GM12865 (cell line): ENCODE measurements around the gene LINGO4.

Experiments used
- DNase-seq: peaks from one replicate; pipeline ENCODE4 v3.0.0; 2010; ENCODE audit warnings: low read depth
- H3K4me3 ChIP-seq: 2 replicates; pipeline ENCODE4 v1.5.1; 2011; ENCODE audit warnings: mild to moderate bottlenecking, low read depth, low read length, control low read depth
- TF ChIP-seq, protein P1 (sequence below): IDR thresholded peaks from 2 replicates; pipeline ENCODE4 v1.5.1; 2011; ENCODE audit warnings: low read length, control low read depth, low read depth, inconsistent platforms; ENCODE audit not compliant: insufficient read depth; ENCODE audit errors: missing control alignments

The LINGO4 gene

DNA sequence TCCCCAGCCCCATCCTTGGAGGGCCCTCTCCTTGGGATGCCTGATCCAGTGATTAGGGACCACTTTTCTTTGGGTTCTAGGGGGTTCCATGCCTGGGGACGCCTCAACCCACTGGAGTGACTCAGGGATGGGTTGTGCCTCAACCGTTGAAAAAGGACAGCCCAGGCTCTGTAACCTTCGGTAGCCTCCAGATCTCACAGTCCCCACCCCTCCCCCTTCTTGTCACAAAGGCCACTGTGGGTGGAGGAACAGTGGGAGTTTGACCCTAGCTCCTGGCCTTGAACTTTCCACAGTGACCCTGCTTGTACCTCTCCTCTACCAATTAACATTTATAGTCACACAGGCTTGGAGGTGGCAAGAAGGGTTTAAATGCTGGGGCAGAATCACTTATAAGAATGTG lies 29.0 kb upstream of the LINGO4 start:
- TF ChIP-seq, protein P1, sequence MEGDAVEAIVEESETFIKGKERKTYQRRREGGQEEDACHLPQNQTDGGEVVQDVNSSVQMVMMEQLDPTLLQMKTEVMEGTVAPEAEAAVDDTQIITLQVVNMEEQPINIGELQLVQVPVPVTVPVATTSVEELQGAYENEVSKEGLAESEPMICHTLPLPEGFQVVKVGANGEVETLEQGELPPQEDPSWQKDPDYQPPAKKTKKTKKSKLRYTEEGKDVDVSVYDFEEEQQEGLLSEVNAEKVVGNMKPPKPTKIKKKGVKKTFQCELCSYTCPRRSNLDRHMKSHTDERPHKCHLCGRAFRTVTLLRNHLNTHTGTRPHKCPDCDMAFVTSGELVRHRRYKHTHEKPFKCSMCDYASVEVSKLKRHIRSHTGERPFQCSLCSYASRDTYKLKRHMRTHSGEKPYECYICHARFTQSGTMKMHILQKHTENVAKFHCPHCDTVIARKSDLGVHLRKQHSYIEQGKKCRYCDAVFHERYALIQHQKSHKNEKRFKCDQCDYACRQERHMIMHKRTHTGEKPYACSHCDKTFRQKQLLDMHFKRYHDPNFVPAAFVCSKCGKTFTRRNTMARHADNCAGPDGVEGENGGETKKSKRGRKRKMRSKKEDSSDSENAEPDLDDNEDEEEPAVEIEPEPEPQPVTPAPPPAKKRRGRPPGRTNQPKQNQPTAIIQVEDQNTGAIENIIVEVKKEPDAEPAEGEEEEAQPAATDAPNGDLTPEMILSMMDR, result no peak
- DNase-seq, result no peak
- H3K4me3 ChIP-seq, result no peak overlapping the region

DNA sequence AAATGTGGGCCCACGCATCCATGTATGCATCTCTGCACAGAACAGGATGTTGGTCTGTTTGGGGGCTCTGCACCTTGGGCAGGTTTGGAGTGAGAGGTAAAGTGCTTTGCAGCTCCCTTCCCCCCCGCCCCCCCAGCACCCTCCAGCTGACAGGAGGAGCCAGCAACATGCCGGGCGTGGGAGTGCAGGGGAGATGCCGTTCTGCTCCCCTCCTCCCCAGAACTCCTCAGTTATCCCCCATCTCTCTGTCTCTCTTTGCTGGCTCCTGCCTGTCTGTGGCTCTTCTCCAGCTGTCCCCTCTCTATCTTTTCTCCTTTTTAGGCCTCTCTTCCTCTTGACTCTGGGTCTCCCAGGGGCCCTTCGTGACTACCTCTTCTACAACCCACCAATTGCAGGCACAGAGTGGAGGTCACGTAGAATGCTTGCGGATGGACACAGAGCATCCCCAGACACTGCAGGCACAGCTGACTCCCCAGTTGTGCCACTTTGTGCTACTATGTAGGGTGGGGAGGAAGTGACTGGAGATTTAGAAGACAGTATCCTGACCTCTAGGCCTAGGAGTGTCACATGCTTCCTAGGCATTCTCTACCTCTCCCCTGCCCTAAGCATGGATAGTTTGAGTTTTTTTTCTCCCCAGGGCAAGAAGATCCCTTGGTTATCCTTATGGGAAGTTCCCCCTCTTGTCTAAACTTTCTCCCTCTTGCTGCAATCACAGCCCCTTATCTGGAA lies 28.1 kb upstream of the LINGO4 start:
- TF ChIP-seq, protein P1, result no peak
- no peak for DNase-seq
- H3K4me3 ChIP-seq, result no peak overlapping the region

DNA sequence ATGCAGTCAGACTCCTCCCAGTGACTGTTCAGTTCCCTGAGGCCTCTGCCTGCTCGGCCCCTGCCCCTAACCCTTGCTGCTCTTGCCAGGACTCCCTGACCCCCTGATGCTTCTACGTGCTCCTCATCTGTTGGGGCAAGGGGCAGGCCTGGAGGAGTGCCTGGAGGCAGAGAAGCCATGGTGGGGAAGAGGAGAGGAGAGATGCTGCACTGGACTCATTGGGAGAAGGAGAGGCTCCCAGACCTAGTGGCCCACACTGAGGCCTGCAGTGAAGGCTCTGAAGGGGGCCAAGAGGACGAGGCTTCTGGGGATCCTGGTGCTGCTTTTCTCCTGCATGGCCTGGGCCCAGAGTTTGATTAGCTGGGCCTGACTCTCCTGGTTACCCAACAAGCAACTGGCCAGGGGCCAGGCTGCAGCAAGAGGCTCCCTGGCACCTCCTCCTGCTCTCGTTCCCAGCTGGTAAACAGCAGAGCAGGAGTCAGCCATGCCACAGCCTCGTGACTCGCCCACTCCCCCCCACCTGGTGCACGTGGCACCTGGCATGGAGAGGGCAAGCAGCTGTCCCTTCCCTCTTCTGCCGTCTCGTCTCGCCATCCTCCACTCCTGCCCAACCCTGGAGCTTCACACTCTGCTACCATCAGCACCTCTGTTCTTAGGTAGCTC lies 27.2 kb upstream of the LINGO4 start:
- no peak overlapping the region for H3K4me3 ChIP-seq
- TF ChIP-seq, protein P1, result no peak
- DNase-seq, result no peak

DNA sequence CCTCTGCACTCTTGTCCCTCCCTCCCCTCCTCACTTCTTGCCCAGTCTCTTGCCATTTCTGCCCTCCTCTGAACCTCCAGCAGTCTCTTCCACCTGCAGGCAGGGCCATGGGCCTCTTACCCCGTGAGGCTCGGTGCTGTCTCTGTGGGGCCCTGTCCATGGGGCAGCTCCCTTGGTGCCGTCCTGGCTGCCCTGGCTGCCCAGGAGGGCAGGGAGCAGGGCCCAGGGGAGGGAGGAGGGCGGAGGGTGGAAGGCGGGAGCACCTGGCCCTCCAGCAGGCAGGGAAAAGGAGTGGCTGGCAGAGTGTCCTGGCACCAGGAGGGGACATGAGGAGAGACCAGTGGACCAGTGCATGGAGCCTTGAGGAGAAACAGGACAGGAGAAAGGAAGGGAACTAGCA lies 26.4 kb upstream of the LINGO4 start, which contains the start of gene RORC:
TSS of gene RORC (minus strand) at position 198 of the 400 bp plus-strand sequence. CDS start at position 160, 38 bp downstream.
- TF ChIP-seq, protein P1, result no peak
- DNase-seq, result no peak
- no peak within 1 kb of the TSS for H3K4me3 ChIP-seq

DNA sequence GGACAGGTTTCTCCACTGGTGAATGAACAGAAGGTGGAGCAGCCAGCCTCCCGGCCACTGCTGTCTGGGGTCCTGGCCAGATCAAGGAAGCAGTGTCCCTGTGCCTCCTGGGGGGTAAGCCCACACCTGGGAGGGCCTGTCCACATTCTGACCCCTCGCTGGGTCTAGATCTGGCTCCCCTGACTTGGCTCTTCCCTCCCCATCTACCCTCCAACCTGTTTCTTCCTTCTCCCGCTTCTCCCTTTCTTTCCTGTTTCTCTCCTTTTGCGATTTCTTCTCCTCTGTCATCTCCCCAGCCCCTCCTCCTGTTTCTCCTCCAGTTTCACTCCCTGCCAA lies 26.0 kb upstream of the LINGO4 start:
- TF ChIP-seq, protein P1, result no peak
- no peak overlapping the region for H3K4me3 ChIP-seq
- DNase-seq, result no peak

DNA sequence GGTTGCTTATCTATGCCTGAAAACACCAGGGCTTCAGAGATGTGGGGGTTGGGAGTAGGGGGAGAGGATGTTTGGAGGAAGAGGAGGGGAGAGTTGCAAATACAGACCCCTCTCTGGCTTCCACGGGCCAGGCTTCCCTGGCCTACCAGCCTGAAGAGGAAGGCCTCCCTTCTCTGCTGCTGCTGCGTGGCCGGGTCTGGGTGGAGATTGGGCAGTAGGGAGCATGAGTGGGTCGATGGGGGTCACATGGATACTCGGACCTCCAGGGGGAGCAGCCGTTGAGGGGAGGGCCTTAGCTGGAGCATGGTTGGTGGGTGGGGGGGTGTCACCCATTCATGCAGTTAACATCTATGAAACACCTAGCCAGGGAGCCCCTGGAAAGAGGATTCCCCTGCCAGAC lies 24.8 kb upstream of the LINGO4 start:
- TF ChIP-seq, protein P1, result no peak
- no peak for DNase-seq
- H3K4me3 ChIP-seq, result no peak overlapping the region
